ENCODE results near the gene SCN2A. TPM values are rescaled to one million over a fixed set of nuclear protein-coding genes. Genes with fewer than 3 reads are reported as not detected.
A peak's percentile ranks its signal among the peaks of the same experiment; 100 is the strongest.
"Not testable (repeated sequence)": the region's sequence is repeated elsewhere in the genome, so short reads cannot be mapped to it uniquely, and the experiment has no call there.

The SCN2A gene
- polyA plus RNA-seq, 6 donors from 2014 or later, result 0.04 to 0.27 (median 0.16) TPM; not detected in 2

DNA sequence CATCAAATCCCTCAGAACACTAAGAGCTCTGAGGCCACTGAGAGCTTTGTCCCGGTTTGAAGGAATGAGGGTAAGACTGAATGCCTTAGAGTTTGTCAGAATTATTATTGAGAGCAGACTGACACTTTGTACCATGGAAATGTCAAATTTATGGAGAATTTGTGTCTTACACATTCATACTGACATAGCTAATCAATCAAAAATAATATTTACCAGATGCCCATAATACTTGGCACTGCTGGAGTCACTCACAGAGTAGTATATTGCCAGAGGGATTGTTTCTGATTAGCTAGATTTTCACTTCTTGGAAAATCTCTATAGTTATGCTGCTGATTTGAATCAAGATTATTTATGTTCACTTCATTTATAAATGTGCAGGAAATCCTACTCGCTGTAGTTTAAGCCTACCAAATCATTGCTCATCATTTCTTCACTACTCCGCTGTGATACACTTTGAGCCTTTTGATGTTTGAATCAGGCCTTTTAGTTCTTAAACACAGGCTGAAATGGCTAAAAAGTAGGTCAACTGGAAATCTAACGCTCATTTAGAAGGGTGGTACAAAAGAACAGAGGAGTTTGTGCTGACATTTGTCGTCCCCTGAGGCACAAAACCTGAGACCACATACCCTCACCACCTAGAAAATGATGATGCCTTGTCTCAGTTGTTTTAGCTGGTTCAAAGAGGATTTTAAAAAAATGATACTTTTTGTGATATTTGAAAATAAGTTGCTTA, 134.2 kb downstream of the SCN2A start:
- H3K4me1 Mint-ChIP-seq, result no peaks in the 10 kb centered on the region
- no peak for DNase-seq
- no peak overlapping the region for H3K4me3 Mint-ChIP-seq
- no peak overlapping the region for H3K27ac Mint-ChIP-seq
- no peak for ATAC-seq (ENCODE audit: low read depth in 2 of 2)
- H3K36me3 Mint-ChIP-seq, result no peaks in the 10 kb centered on the region
- no peaks in the 10 kb centered on the region for H3K9me3 Mint-ChIP-seq
- H3K27me3 Mint-ChIP-seq, result no peaks in the 10 kb centered on the region

- no peaks in the 10 kb centered on the region for H3K4me1 Mint-ChIP-seq
- no peak for DNase-seq
- no peak for ATAC-seq (ENCODE audit: low read depth in 2 of 2)
- H3K27me3 Mint-ChIP-seq, result no peaks in the 10 kb centered on the region
- no peak overlapping the region for H3K27ac Mint-ChIP-seq
- H3K4me3 Mint-ChIP-seq, result no peak overlapping the region
- H3K36me3 Mint-ChIP-seq, result no peaks in the 10 kb centered on the region
- no peaks in the 10 kb centered on the region for H3K9me3 Mint-ChIP-seq
These were observed 137.4 kb downstream of the SCN2A start for GRCh38 chr2:165376571-165376975.

DNA sequence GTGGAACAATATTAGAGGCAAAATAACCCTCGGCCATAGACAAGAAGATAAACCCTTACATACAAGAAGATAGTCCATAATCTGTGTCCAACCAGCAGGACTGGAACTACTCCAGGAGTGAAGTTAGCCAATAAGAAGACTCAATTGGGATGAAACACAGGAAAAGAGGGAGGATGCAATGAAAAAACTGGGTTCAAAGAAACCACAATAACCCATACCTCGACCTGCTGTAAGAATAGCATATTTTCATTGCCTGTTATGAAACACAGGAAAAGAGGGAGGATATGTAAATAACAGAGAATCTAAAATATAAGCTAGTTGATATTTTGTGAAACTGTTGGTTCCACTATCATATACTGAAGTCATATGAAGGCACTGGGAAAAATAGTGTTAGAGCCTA, 143.1 kb downstream of the SCN2A start:
- Mint-ChIP-seq H3K36me3 (no peaks in the 10 kb centered on the region), H3K4me3 (no peak overlapping the region), H3K27ac (no peak overlapping the region), H3K9me3 (no peaks in the 10 kb centered on the region), H3K4me1 (no peaks in the 10 kb centered on the region), H3K27me3 (peaks cover 0 to 11% (median 0%) of the 10 kb centered on the region in 3 donors)
- no peak for DNase-seq
- no peak for ATAC-seq (ENCODE audit: low read depth in 2 of 2)

DNA sequence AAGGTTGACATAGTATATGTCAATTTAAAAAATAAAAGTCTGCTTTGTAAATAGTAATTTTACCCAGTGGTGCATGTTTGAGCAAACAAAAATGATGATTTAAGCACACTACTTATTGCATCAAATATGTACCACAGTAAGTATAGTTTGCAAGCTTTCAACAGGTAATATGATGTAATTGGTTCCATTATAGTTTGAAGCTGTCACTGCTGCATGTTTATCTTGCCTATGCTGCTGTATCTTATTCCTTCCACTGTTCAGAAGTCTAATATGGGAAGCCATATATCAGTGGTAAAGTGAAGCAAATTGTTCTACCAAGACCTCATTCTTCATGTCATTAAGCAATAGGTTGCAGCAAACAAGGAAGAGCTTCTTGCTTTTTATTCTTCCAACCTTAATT, 151.7 kb downstream of the SCN2A start:
- Mint-ChIP-seq H3K4me1 (no peaks in the 10 kb centered on the region), H3K27me3 (no peaks in the 10 kb centered on the region), H3K9me3 (no peaks in the 10 kb centered on the region), H3K36me3 (no peaks in the 10 kb centered on the region), H3K4me3 (no peak overlapping the region), H3K27ac (no peak overlapping the region)
- no peak for DNase-seq
- ATAC-seq (ENCODE audit: low read depth in 2 of 2), result no peak

- ATAC-seq (ENCODE audit: low read depth in 2 of 2) (no peak), DNase-seq (no peak)
- no peaks in the 10 kb centered on the region for H3K27me3 Mint-ChIP-seq
- no peak overlapping the region for H3K4me3 Mint-ChIP-seq
- no peaks in the 10 kb centered on the region for H3K4me1 Mint-ChIP-seq
- H3K36me3 Mint-ChIP-seq, result no peaks in the 10 kb centered on the region
- no peaks in the 10 kb centered on the region for H3K9me3 Mint-ChIP-seq
- no peak overlapping the region for H3K27ac Mint-ChIP-seq
These were observed 152.6 kb downstream of the SCN2A start for GRCh38 chr2:165391791-165392190.

DNA sequence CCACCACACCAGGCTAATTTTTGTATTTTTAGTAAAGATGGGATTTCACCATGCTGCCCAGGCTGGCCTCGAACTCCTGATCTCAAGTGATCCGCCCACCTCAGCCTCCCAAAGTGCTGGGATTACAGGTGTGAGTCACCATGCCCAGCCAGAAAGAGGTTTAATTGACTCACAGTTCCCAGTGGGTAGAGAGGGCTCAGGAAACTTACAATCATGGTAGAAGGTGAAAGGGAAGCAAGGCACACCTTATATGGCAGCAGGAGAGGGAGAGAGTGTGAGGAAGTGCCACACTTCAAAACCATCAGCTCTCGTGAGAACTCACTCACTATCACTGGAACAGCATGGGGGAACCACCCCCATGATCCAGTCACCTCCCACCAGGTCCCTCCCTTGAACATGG, 159.4 kb downstream of the SCN2A start:
- not testable (repeated sequence) for ATAC-seq (ENCODE audit: low read depth in 2 of 2); DNase-seq; H3K36me3 Mint-ChIP-seq; H3K9me3 Mint-ChIP-seq; H3K4me3 Mint-ChIP-seq; H3K4me1 Mint-ChIP-seq
- peaks cover 4 to 19% (median 7%) of the 10 kb centered on the region in 3 donors for H3K27me3 Mint-ChIP-seq
- H3K27ac Mint-ChIP-seq, result peak overlapping the region in 1 of 6 donors; percentile 14

- no peak overlapping the region for H3K27ac Mint-ChIP-seq
- ATAC-seq (ENCODE audit: low read depth in 2 of 2) (peak in 1 of 2 donors; percentile 45), DNase-seq (peak; percentile 48)
- H3K9me3 Mint-ChIP-seq, result no peaks in the 10 kb centered on the region
- no peaks in the 10 kb centered on the region for H3K4me1 Mint-ChIP-seq
- no peak overlapping the region for H3K4me3 Mint-ChIP-seq
- H3K27me3 Mint-ChIP-seq, result peaks cover 9 to 19% (median 13%) of the 10 kb centered on the region in 3 donors
- no peaks in the 10 kb centered on the region for H3K36me3 Mint-ChIP-seq
These were observed 162.2 kb downstream of the SCN2A start for GRCh38 chr2:165401285-165401852.

- H3K27ac Mint-ChIP-seq, result no peak overlapping the region
These were observed 162.9 kb downstream of the SCN2A start for GRCh38 chr2:165402162-165402561.

DNA sequence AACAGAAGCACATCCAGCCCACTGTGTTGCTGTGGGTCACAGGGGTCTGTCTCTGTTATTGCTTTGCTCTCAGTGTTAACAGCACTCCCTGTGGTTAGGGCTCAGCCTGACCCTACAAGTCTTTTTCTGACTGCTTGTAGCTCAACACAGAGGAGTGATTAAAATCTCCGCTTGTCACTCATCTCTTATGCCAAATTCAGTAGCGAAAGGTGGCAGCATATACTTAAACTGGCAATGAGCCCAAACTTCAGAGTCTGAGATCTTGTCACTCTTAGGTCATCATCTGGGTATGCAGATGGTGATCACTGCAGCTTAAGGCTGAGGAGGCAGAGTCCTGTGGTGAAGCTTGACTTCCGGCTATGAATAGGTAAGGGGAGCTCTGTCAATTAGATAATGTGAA, 167.0 kb downstream of the SCN2A start:
- ATAC-seq (ENCODE audit: low read depth in 2 of 2) (no peak), DNase-seq (no peak)
- Mint-ChIP-seq H3K4me1 (no peaks in the 10 kb centered on the region), H3K27ac (no peak overlapping the region), H3K4me3 (no peak overlapping the region), H3K36me3 (no peaks in the 10 kb centered on the region), H3K9me3 (no peaks in the 10 kb centered on the region), H3K27me3 (peaks cover 4 to 9% (median 6%) of the 10 kb centered on the region in 3 donors)

More at GRCh38 chr2:165402162-165402561, 162.9 kb downstream of the SCN2A start:
- DNase-seq (no peak), ATAC-seq (ENCODE audit: low read depth in 2 of 2) (no peak)
- Mint-ChIP-seq H3K9me3 (no peaks in the 10 kb centered on the region), H3K36me3 (no peaks in the 10 kb centered on the region), H3K27me3 (peaks cover 11 to 19% (median 13%) of the 10 kb centered on the region in 3 donors), H3K4me3 (no peak overlapping the region), H3K4me1 (no peaks in the 10 kb centered on the region)

DNA sequence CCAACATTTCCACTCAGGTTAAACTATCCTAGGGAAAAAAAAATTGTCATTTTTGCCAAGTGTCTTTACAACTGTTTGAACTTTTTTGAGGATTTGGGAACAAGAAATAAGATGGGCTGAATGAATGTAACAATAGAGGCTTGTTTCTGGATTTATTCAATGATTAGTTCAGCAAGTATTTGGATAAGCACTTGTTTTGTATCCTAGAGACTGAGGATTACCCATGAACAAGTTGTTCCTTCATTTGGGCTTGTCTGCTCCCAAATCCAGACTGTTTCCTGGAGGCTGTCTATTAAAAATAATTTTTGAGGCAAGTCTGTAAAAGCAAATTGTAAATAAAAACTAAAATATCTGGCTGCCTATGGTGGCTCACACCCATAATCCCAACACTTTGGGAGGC, 168.3 kb downstream of the SCN2A start:
- DNase-seq, result no peak
- Mint-ChIP-seq H3K4me3 (no peak overlapping the region), H3K9me3 (no peaks in the 10 kb centered on the region), H3K27ac (no peak overlapping the region), H3K4me1 (no peaks in the 10 kb centered on the region), H3K27me3 (peaks cover 4 to 9% (median 6%) of the 10 kb centered on the region in 3 donors), H3K36me3 (no peaks in the 10 kb centered on the region)
- ATAC-seq (ENCODE audit: low read depth in 2 of 2), result no peak

- H3K36me3 Mint-ChIP-seq, result no peaks in the 10 kb centered on the region
- H3K4me3 Mint-ChIP-seq, result no peak overlapping the region
- peak overlapping the region in 1 of 6 donors; percentile 11 for H3K27ac Mint-ChIP-seq
- no peaks in the 10 kb centered on the region for H3K4me1 Mint-ChIP-seq
- H3K9me3 Mint-ChIP-seq, result no peaks in the 10 kb centered on the region
- ATAC-seq (ENCODE audit: low read depth in 2 of 2), result no peak
- peaks cover 4 to 9% (median 6%) of the 10 kb centered on the region in 3 donors for H3K27me3 Mint-ChIP-seq
- no peak for DNase-seq
These were observed 169.0 kb downstream of the SCN2A start for GRCh38 chr2:165408186-165408585.

DNA sequence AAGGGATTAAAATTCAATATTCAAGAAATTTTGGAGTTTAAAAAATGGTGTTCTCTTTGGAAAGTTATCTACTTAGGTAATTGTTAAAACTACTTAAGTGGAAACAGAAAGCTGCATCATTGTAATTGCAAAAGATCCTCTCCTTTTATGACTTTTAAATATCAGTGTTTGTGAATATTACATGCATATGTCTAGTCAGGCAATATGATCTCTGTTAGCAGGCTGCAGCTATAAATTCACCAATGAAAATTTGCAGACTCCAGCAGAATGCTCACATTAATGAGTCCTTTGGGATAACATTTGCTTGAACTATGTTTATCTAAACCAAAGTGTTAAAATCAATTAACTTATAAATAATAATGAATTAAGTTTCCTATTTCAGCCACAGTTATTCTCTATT, 171.1 kb downstream of the SCN2A start:
- Mint-ChIP-seq H3K9me3 (peaks cover 0 to 5% (median 2%) of the 10 kb centered on the region in 7 donors), H3K27ac (no peak overlapping the region), H3K4me3 (no peak overlapping the region), H3K4me1 (no peaks in the 10 kb centered on the region), H3K27me3 (peaks cover 0 to 6% (median 4%) of the 10 kb centered on the region in 3 donors), H3K36me3 (no peaks in the 10 kb centered on the region)
- ATAC-seq (ENCODE audit: low read depth in 2 of 2) (no peak), DNase-seq (no peak)

DNA sequence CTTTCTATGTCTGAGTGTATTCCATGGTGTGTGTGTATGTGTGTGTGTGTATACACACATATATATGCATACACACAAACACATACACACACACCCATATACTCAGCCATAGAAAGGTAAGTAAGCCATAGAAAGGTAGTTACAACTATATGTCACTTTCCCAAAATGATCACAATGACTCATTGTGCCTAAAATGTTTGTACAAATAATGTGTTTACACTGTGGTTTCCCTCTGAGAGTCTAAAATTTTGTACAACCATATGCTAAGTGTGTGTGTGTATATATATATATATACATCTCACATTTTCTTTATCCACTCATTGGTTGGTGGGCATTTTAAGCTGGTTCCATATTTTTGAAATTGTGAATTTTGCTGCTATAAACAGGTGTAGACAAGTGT, 175.0 kb downstream of the SCN2A start:
- ATAC-seq (ENCODE audit: low read depth in 2 of 2) (no peak), DNase-seq (no peak)
- Mint-ChIP-seq H3K36me3 (peaks cover 0 to 10% of the 10 kb centered on the region in 2 donors), H3K9me3 (peaks cover 0 to 29% (median 16%) of the 10 kb centered on the region in 7 donors), H3K27me3 (peaks cover 3 to 13% (median 11%) of the 10 kb centered on the region in 3 donors), H3K27ac (no peak overlapping the region), H3K4me3 (no peak overlapping the region), H3K4me1 (no peaks in the 10 kb centered on the region)

DNA sequence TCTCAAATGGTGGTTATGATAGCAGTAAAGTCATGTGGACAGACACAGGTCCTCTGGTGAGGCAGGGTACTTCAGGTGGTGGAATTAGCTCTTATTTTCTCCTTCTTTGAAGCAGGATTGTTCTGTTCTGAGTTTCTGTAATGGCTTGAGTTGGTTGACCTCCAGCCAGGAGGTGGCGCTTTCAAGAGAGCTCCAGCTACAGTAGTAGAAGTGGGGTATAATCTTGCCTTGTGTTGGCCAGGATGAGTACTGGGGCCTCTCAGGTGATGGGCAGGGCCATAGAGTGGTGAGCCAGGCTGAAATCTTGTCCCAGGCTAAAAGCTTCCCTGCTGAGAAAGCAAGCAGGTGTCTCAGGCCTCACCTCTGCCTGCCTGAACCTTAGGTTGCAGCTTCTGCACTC, 177.8 kb downstream of the SCN2A start:
- H3K36me3 Mint-ChIP-seq, result peaks cover 4 to 10% of the 10 kb centered on the region in 2 donors
- peaks cover 3 to 11% (median 8%) of the 10 kb centered on the region in 3 donors for H3K27me3 Mint-ChIP-seq
- no peaks in the 10 kb centered on the region for H3K4me1 Mint-ChIP-seq
- H3K4me3 Mint-ChIP-seq, result no peak overlapping the region
- peaks cover 0 to 33% (median 16%) of the 10 kb centered on the region in 7 donors for H3K9me3 Mint-ChIP-seq
- no peak for ATAC-seq (ENCODE audit: low read depth in 2 of 2)
- no peak overlapping the region for H3K27ac Mint-ChIP-seq
- no peak for DNase-seq
